A673 (cell line): ENCODE measurements around the gene TFIP11. TPM values are rescaled to one million over a fixed set of nuclear protein-coding genes. Genes with fewer than 3 reads are reported as not detected.

Experiments
- BruUV-seq: library from RNA; stranded (reverse); fragments of 400-500 nt; replicated peaks from 2 replicates; lab custom pipeline; 2021; lab: Mats Ljungman, UMichigan
- CTCF ChIA-PET: fragments of 300-600 bp; sonication (Branson Sonifier 250); formaldehyde crosslinking; loops from one replicate; lab custom pipeline; 2022; ENCODE audit warnings: antibody characterized with exemption; lab: Charles Lee
- POLR2A ChIA-PET: fragments of 300-600 bp; sonication (Branson Sonifier 250); formaldehyde crosslinking; loops from one replicate; lab custom pipeline; 2022; ENCODE audit warnings: antibody characterized with exemption; ENCODE audit not compliant: low non-redundant PET; lab: Charles Lee
- DNase-seq: peaks from one replicate; pipeline ENCODE4 v3.0.0-alpha.2; 2015; ENCODE audit warnings: low spot score
- H3K27ac ChIP-seq: fragments of 200-600 bp; sonication (generic); 2 replicates; pipeline ENCODE4 v1.5.1; 2016; ENCODE audit warnings: mixed run types, low read depth, mild to moderate bottlenecking, mixed read lengths, antibody characterized with exemption, low read length; ENCODE audit not compliant: poor library complexity, severe bottlenecking
- H3K27me3 ChIP-seq: fragments of 200-600 bp; sonication (generic); replicated peaks from 2 replicates; pipeline ENCODE4 v1.6.1; 2017; ENCODE audit warnings: mixed run types, low read depth, mild to moderate bottlenecking, mixed read lengths, antibody characterized with exemption, low read length; ENCODE audit not compliant: insufficient read depth, poor library complexity
- H3K36me3 ChIP-seq: fragments of 200-600 bp; sonication (generic); 2 replicates; pipeline ENCODE4 v1.6.1; 2016; ENCODE audit warnings: mixed run types, mild to moderate bottlenecking, mixed read lengths, antibody characterized with exemption, low read length; ENCODE audit not compliant: insufficient read depth, poor library complexity, severe bottlenecking
- H3K4me1 ChIP-seq: fragments of 200-600 bp; sonication (generic); 2 replicates; pipeline ENCODE4 v1.6.1; 2017; ENCODE audit warnings: mixed run types, mild to moderate bottlenecking, mixed read lengths, antibody characterized with exemption, low read length; ENCODE audit not compliant: insufficient read depth, poor library complexity, severe bottlenecking
- H3K4me3 ChIP-seq: fragments of 200-600 bp; sonication (generic); 2 replicates; pipeline ENCODE4 v1.5.1; 2016; ENCODE audit warnings: low read depth, mixed run types, mild to moderate bottlenecking, mixed read lengths, low read length; ENCODE audit not compliant: poor library complexity, severe bottlenecking
- H3K9me3 ChIP-seq: fragments of 200-600 bp; sonication (generic); 2 replicates; pipeline ENCODE4 v1.6.1; 2016; ENCODE audit warnings: mixed run types, low read depth, mild to moderate bottlenecking, mixed read lengths, antibody characterized with exemption, low read length; ENCODE audit not compliant: poor library complexity, severe bottlenecking
- CTCF ChIP-seq: fragments of 300-800, 200-600 bp; sonication (generic); conservative IDR thresholded peaks from 2 replicates; pipeline ENCODE4 v1.5.1; 2017; ENCODE audit warnings: low read depth, mild to moderate bottlenecking, antibody characterized with exemption, low read length, moderate library complexity, mixed read lengths
- EZH2 ChIP-seq: fragments of 200-600 bp; sonication (generic); IDR thresholded peaks from 2 replicates; pipeline ENCODE4 v1.6.1; 2017; ENCODE audit warnings: borderline replicate concordance, low read depth, mild to moderate bottlenecking, mixed read lengths, antibody characterized with exemption, low read length; ENCODE audit not compliant: poor library complexity, severe bottlenecking
- intact Hi-C: fragments of 100-400 bp; cut with micrococcal nuclease; formaldehyde crosslinking; loops from one replicate; pipeline ENCODE4 v1.10.0; 2022; ENCODE audit not compliant: unreplicated experiment
- total RNA-seq: library from RNA; stranded (reverse); gene quantifications from 2 replicates; pipeline ENCODE4 v1.2.3, GENCODE V29; 2021

Gene TFIP11
- total RNA-seq, 1 experiment from 2014 or later: 46.4 TPM

DNA sequence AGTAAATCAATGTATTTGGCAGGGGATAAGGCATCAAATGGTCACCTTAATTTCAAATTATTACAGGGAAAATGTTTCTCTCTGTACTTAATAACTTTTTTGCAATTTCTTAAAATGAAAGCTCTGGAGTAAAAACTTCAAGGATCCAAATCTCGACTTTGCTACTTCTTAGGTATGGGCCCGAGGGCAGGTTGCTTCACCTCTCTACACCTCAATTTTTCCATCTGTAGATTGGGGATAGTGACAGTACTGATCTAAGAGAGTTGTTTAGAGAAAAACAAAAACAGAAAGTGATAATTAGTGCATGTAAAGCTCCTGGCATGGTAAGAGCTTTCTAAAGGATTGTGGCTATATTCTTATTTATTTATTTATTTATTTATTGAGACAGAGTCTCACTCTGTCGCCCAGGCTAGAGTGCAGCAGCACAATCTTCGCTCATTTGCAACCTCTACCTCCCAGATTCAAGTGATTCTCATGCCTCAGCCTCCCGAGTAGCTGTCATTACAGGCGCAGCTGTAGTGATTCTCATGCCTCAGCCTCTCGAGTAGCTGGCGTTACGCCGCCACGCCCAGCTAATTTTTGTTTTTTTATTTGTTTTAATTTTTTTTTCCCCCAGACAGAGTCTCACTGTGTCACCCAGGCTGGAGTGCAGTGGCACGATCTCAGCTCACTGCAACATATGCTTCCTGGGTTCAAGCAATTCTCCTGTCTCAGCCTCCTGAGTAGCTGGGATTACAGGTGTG is 2.3 kb upstream of the TFIP11 start:
- Histone ChIP-seq H3K27me3 (no peaks in the 10 kb centered on the region), H3K4me3 (no peak overlapping the region), H3K4me1 (peaks cover 15% of the 10 kb centered on the region), H3K27ac (no peak overlapping the region), H3K36me3 (peaks cover 8% of the 10 kb centered on the region), H3K9me3 (no peaks in the 10 kb centered on the region)
- ChIA-PET POLR2A (no interaction called here), CTCF (no interaction called here)
- no peak for DNase-seq
- TF ChIP-seq EZH2: no peak
- TF ChIP-seq CTCF: no peak
- intact Hi-C loops: no loop called here
- no TSS peak for BruUV-seq

GRCh38 chr22:26513838-26514237 is 1.6 kb upstream of the TFIP11 start:
- intact Hi-C loops: no loop called here
- Histone ChIP-seq H3K4me3 (no peak overlapping the region), H3K36me3 (peaks cover 15% of the 10 kb centered on the region), H3K27ac (no peak overlapping the region), H3K9me3 (no peaks in the 10 kb centered on the region), H3K27me3 (no peaks in the 10 kb centered on the region), H3K4me1 (peaks cover 15% of the 10 kb centered on the region)
- no peak for TF ChIP-seq CTCF
- no peak for TF ChIP-seq EZH2
- BruUV-seq: no TSS peak
- POLR2A ChIA-PET: no interaction called here
- CTCF ChIA-PET: no interaction called here
- no peak for DNase-seq

GRCh38 chr22:26508148-26508547 is 4.1 kb downstream of the TFIP11 start:
- CTCF ChIA-PET: no interaction called here

More at GRCh38 chr22:26508148-26508547, 4.1 kb downstream of the TFIP11 start:
- H3K27ac ChIP-seq: no peak overlapping the region
- POLR2A ChIA-PET: no interaction called here
- no peak overlapping the region for H3K4me3 ChIP-seq
- peaks cover 66% of the 10 kb centered on the region for H3K36me3 ChIP-seq
- H3K27me3 ChIP-seq: no peaks in the 10 kb centered on the region
- no peaks in the 10 kb centered on the region for H3K9me3 ChIP-seq
- peaks cover 8% of the 10 kb centered on the region for H3K4me1 ChIP-seq
- no peak for DNase-seq
- TF ChIP-seq CTCF: no peak
- TF ChIP-seq EZH2: no peak
- no TSS peak for BruUV-seq
- intact Hi-C loops: no loop called here
